Activated T-helper 1 cell treated with Interleukin-2 at 50 U/mL for 16 hours (primary cell): ENCODE results near the gene FBL.
"Not testable (repeated sequence)": the region's sequence is repeated elsewhere in the genome, so short reads cannot be mapped to it uniquely, and the experiment has no call there.

Source experiments
- DNase-seq: peaks from one replicate; pipeline ENCODE4 v3.0.0-alpha.2; 2020; ENCODE audit warnings: low read depth

FBL gene

DNA sequence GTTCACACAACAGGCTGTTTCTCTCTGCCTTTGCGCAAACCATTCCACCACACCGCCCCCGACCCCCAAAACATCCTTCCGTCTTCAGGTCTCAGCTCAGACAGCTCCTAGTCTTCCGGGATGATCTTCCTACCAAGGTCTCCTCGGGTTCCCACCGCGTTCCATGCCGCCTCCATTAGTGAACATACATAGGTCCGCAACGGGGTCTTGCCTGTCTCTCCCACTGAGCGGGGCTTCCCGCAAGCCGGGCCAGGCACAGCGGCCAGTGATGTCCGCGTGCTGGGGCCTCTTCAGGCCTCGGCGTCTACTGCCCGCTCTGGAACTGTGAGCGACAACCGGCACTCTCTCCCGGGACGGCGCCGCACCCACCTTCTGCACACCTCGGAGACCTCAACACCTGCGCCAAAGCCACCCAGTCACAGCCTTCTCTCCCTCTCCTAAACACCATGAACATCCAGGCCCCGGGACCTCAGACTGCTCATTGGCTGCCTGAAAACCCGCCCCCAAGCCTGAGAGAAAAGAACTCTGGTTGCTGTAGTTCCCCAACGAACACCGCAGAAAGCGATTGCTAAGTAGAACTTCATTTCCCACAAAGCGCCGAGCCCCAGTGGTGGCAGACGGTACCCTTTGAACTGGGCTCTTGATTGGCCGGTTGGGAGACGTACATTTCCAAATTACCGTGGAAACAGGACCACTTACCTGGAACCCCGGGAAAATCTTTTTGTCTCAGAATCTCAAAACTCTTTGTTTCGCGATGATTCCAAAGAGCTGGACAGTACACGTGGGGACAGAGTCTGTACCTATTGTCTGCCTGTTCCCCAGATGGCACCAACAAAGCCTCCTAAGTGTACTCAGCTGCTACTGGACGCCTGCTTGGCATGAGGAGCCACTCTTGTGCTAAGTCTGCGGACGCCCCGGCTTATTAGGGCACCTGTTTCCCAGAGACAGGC, 21.8 kb downstream of the FBL start:
- DNase-seq, result peak; percentile 72

DNA sequence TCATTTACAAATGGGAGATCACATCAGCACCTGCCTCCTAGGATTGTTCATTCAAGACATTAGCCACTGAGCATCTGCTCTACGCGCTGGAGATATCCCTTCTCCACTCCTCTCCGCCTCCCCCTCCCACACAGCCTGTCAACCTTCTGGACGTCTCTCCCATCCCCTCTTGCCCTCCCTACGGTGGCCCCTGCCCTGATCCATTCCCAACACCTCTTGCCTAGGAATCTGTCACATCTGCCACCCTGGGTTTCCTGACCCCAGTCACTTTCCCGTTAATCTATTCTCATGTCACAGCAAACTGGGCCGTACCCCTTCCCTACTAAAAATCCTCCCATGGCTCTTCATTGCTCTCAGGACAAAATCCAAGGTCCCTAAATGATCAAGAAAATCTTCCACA, 22.5 kb downstream of the FBL start:
- DNase-seq, result no peak

DNA sequence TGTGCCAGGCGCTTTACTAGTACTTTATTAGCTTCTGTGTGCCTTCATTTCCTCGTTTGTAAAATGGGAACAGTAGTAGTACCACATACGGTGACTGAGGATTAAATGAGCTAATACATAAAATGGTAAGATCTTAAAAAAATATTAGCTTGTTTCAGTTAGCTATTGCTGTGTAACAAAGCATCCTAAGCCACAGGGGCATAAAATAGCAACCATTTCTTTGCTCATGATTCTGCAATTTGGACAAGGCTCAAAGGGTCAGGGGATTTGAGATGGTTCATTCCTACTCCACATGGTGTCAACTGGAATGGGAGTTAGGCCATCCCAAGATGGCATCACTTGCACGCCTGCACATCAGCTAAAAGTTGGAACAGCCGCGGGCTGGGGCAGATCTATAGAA, 25.5 kb downstream of the FBL start:
- no peak for DNase-seq

DNA sequence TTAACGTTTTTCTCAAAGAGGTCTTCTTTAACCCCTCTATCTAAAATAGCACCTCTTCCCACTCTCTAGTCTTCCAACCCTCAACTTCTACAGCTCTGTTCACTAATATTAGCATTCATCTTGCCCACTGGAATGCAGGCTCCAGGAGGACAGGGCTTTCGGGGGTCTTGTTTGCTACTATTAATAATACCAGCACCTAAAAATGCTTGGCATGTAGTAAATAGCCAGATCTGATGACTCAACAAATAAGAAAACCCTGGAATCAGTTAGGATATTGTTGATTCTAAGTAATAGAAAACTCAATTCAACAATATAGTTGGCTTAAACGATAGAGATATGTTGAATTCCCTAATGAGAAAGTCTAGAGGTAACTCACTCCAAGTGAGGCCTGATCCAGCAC, 26.4 kb downstream of the FBL start:
- no peak for DNase-seq

DNA sequence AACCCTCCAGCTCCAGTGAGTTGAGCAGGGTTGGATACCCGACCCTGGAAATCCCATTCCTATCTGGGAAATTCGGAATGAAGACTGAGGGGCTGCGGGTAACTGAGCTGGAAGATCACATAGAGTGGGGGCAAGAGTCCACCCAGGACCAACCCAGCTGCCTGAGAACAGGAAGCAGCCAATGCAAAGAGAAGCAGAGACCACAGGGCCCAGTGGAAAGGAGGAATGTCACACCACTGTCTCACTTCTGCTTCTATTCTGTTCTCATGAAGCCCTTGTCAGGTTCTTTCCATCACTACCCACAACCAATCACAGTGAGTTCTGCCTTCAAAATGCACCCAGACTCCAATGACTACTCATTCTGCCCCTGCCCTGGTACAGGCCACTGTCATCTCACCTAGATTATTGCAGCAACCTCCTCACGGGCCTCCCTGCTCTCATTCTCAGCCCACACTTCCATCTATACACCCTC, 27.5 kb downstream of the FBL start:
- no peak for DNase-seq

DNA sequence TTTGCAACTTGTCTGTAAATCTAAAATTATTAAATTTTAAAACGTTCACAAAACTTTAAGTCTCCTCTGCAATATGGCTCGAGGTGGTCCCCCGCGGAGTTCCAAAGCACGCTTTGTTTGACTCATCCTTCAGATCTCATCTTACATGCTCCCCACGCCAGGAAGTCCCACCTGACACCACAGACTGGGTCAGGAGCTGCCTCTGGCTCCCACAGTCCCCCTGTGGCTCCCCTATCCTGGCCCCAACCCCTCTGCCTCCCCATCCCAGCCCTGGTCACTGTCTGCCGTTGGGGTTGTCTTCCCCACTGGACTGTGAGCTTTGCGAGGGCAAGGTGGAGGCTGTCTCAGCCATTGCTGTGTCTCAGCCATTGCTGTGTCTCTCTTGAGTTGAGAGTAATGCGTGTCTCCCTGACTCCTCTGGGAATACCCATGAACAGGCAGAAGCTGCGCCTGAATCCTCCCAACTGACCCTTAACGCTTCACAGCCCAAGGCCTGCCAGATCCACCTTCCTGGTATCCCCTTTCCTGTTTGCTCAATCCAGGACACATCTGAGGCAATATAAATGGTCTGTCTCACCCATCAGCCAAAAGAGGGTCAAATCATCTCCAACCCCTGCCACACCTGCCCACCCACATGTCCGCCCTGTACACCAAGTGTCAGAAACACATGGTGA, 28.2 kb downstream of the FBL start:
- DNase-seq, result no peak

DNA sequence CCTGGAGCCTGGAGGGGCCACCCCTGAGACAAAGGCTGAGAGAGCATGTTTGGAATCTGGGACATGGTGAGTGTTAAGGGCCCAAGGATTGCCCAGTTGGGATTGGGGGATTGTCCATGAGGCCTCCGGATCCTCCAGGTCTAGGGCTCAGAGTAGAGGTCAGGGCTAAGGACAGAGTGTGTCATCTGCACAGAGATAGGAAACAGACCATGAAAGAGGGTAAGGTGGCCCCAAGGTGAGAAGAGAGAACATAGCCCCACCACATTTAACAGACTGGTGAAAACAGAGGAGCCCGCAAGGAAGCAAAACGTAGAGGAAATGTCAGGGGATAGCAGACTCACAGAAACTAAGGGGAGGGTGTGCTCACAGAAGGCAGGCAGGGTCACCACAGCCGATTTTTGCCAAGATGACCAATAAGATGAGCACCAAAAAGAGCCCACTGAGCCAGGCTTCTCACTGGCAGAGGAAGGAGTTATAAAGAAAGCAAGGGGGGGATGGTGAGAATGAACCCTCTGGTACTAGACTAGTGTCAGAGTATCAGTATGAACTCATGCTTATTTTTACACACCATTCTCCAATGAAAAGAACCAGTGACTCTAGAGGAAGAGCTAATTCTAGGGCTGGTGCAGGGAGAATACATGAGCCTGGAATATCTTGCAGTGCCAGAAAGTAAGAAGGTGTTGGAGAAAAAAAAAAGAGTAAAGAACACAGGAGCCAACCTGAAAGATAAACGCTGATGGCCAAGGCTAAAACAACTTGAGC, 29.7 kb downstream of the FBL start:
- DNase-seq, result no peak

DNA sequence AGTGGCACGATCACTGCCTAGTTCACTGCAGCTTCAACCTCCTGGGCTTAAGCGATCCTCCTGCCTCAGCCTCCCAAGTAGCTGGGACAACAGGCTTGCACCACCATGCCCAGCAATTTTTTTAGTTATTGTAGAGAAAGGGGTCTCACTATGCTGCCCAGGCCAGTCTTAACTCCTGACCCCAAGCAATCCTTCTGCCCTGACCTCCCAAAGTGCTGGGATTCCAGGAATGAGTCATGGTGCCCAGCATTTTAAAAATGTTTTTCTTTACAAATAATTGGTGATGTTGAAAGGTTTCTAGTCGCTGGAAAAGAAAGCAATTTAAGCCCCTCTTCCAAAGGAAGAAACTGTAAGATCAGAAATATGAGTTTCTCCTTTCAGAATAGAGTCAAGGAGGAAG, 31.6 kb downstream of the FBL start:
- no peak for DNase-seq

DNA sequence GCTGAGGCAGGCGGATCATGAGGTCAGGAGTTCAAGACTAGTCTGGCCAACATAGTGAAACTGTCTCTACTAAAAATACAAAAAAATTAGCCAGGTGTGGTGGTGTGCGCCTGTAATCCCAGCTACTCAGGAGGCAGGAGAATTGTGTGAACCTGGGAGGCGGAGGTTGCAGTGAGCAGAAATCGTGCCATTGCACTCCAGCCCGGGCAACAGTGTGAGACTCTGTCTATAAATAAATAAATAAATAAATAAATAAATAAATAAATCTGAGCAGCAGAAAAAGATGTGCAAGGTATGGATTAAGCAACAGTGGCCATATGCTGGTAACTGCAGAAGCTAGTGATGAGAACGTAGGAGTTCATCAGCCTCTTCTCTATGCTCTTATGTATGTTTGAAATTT, 32.1 kb downstream of the FBL start:
- DNase-seq, result not testable (repeated sequence)

DNA sequence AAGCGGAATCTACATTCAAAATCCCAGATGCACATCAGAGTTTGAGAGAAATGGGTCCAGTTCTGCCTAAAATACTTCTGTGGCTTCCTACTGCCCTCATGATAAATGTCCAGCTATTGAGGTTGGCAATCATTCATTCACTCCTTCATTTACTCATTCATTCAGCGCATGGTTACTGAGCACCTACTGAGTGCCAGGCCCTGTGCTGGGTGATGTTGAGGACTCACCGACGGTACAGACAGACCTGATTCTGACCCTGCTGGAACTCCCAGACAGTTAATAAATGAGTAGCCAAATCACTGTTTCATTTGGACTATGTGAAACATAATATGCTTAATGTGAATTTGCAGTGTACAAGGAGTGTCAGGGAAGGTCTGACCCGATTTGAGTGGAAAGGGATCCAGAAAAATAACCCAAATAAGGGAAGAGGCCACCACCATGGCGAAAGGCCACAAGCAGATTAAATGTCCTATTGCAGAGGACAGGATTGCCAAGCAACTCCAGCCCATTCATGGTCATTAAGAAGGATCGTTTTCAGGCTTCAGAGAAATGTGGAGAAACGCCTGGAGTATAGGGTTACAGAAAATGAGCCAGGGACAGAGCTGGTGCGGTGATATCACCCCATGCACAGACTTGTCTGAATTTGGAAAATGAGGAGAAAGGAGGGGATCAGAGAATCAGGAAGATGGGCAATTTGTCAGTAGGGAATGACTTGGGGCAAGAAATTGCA, 32.8 kb downstream of the FBL start:
- DNase-seq, result no peak

DNA sequence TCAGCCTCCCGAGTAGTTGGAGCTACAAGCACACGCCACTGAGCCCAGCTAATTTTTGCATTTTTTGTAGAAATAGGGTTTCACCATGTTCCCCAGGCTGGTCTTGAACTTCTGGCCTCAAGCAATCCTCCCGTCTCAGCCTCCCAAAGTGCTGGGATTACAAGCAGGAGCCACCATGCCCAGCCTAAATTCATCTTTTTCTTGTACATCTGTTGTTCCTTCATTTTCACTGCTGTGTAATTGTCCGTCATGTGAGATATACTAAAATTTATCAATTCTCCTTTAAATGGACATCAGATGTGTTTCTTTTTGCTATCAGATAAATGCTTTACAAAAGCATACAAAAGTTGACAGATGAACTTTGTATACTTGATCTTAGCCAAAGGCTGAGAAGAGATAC, 35.1 kb downstream of the FBL start:
- DNase-seq, result no peak

DNA sequence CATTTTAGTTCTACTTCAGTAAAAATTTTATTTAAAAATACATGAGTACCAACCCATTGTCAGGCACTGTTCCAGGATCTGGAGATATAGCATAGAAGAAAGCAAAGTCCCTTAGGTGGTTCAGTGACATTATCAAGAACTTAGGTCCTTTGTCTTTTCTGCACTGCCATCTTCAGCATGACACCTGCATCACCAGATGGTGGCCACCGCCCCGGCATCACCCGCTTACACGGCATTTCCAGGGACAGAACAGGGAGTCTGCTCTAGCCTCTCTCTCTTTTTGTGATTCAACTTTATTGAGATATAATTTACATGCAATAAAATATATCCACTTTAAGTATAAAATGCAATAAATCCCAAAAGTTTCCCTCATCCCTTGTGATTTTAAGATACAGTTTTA, 35.8 kb downstream of the FBL start:
- DNase-seq, result no peak

DNA sequence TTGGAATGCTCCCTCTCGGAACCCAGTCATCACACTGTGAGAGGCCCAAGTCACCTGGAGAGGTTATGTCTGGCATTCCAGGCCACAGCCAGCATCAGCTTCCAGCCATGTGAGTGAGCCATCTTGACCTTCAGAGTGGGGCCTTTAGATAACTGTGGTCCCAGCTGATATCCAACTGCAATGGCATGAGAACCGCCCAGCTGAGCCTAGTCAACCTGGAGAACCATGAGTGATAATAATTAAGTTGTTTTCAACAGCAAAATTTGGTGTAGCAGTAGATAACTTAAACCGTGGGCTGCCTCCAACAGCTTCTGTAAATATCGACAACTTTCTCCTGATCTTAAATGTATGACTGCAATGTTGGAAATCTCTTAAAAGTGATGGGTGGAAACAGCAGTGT, 36.8 kb downstream of the FBL start:
- no peak for DNase-seq

DNA sequence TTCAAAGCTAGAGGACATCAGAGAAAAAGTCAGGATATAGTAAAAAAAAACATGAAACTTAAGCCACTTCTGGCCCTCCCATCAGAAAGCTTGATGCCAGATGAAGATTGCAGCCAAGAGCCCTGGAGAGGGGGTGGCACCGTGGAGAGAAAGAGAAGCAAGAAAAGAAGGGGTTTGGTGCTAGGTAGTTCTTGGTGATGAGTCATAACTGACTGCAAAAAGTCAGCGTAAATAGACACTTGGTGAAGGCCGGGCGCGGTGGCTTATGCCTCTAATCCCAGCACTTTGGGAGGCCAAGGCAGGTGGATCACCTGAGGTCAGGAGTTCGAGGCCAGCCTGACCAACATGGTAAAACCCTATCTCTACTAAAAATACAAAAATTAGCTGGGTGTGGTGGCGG, 37.5 kb downstream of the FBL start:
- not testable (repeated sequence) for DNase-seq

DNA sequence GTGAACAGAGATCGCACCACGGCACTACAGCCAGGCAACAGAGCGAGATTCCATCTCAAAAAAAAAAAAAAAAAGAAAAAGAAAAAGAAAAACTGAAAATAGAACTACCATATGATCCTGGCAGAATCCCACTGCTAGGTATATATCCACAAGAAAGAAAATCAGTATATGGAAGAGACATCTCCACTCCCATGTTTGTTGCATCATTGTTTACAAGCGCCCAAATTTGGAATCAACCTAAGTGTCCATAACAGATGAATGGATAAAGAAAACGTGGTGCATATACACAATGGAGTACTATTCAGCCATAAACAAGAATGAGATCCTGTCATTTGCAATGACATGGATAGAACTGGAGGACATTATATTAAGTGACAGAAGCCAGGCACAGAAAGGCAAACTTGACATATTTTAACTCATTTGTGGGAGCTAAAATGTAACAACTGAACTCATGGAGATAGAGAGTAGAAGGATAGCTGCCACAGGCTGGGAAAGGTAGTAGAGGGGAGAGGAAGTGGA, 38.3 kb downstream of the FBL start:
- DNase-seq, result no peak

DNA sequence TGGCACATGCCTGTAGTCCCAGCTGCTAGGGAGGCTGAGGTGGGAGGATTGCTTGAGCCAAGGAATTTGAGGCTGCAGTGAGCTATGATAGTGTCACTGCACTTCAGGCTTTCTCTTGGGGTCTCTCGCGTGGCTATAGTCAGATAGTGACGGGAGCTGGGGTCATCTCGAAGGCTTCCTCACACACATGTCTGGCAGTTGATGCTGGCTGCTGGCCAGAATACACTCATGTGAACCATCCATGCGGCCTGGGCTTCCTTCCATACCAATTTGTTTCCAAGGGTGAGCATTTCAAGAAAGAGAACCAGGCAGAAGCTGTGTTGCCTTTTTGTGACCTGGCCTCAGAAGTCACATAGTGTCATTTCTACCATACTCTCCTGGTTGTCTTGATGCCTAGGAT, 41.1 kb downstream of the FBL start:
- DNase-seq, result no peak

DNA sequence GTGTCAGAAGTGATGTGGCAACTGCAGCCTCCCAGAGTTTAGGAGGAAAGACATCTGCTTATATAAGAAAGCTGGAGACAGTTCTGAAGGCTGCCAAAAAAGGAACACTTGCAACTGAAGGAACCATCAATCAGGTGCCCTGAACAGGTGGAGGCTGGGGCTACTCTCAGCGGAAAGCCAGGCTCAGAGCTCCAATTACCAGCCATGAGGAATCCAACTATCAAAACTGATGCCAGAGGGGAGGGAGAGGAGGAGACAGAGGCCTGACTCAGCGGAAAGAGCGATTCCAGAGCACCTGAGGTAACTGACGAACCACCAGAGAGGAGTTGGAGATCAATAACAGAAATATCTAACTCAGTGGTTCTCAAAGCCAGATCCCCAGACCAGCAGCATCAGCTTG, 43.2 kb downstream of the FBL start:
- no peak for DNase-seq

DNA sequence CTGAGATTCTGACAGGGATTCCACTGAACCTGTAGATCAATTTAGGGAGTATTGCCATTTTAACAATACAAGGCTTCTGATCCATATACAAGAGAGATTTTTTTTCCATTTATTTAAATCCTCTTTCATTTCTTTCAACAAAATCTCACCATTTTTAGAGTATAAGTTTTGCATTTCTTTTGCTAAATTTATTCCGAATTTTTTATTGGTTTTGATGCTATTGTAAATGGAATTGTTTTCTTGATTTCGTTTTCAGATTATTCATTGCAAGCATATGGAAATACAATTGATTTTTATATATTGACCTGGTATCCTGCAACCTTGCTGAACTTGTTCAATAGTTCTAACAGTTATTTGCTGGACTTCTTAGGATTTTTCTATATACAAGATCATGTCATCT, 49.1 kb downstream of the FBL start:
- no peak for DNase-seq

DNA sequence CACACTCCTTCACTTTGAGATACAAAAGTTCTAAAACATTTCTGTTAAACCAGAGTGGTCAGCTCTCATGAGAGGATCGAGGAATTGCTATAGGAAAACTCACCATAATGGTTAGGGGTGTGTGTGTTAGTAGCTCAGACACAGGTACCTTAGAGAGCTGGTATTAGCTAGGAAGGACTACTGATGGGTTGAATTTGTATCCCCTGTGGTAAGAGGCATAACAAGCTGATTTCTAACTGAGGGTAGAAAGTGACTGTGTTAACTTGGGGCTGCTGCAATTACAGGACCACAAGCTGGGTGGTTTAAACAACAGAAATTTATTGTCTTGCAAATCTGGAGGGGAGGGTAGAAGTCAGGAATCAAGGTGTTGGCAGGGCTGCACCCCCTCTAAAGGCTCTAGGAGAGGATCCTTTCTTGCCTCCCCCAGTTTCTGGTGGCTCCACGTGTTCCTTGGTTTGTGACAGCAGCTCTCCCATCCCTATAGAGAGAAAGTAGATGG, 50.1 kb downstream of the FBL start:
- no peak for DNase-seq

DNA sequence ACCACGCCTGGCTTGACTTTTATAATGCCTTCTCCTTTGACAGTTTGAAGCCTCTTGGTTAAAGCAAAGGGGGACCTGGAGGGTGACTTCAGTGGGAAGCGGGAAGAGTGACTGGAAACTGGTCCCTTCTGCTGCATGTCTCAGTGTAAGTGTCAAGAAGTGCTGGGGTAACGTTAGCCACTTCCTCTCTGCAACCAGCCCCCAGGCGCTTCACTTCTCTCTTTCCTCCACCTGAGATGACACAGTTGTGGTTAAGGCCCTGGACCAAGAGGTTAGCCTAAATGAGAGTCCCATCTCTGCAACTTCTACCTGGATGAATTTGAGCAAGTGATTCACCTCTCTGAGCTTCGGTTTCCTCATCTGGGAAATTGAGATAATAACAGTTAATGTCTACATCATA, 51.2 kb downstream of the FBL start:
- DNase-seq, result no peak

DNA sequence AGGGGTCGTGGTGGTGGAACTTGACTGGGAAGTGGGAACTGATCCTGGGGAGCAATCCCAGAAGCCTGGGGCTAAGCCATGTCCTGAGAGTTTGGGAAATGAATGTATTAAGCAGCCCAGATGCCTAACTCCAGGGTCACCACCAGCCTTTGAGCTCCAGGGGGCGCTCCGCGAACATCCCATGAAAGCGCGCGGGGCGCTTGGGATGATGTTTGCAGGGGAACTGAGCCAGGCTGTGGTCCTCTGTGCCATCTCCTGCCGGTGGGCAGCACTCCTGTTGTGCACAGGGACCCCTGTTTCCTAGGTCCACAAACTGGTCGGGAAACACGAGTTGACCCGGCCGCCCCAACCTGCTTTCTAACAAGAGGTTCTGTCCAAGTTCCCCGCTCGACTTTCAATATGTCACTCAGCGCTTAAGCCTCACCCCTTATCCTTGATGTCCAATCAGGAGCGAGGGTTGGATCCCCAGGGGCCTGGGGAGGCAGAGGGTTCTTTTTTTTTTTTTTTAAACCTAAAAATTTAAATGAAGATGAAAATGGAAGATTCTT, 53.1 kb downstream of the FBL start:
- DNase-seq, result peak; percentile 50
